GM12872 (cell line): ENCODE results near the gene SELENOI.

Experiments used
- TF ChIP-seq, protein P1 (sequence below): IDR thresholded peaks from 3 replicates; pipeline ENCODE4 v1.5.1; 2011; ENCODE audit warnings: low read depth, mild to moderate bottlenecking, low read length, moderate library complexity; ENCODE audit not compliant: insufficient read depth

Gene SELENOI

DNA sequence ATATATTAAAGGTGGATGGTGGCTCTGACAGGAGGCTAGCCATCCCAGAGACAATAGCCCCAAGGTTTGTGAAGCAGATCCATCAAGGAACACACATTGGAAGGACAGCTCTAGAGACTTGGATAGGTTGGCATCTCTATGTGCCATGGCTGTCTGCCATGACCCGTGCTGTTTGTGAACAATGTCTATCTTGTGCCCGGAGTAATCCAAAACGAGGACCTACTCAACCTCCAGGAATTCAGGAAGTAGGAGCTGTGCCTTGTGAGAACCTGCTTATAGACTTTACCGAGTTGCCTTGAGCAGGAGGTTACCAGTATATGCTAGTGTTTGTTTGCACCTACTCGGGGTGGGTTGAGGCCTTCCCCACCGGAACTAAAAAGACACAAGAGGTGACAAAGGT is 43.1 kb upstream of the SELENOI start:
- TF ChIP-seq, protein P1, sequence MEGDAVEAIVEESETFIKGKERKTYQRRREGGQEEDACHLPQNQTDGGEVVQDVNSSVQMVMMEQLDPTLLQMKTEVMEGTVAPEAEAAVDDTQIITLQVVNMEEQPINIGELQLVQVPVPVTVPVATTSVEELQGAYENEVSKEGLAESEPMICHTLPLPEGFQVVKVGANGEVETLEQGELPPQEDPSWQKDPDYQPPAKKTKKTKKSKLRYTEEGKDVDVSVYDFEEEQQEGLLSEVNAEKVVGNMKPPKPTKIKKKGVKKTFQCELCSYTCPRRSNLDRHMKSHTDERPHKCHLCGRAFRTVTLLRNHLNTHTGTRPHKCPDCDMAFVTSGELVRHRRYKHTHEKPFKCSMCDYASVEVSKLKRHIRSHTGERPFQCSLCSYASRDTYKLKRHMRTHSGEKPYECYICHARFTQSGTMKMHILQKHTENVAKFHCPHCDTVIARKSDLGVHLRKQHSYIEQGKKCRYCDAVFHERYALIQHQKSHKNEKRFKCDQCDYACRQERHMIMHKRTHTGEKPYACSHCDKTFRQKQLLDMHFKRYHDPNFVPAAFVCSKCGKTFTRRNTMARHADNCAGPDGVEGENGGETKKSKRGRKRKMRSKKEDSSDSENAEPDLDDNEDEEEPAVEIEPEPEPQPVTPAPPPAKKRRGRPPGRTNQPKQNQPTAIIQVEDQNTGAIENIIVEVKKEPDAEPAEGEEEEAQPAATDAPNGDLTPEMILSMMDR = no peak

DNA sequence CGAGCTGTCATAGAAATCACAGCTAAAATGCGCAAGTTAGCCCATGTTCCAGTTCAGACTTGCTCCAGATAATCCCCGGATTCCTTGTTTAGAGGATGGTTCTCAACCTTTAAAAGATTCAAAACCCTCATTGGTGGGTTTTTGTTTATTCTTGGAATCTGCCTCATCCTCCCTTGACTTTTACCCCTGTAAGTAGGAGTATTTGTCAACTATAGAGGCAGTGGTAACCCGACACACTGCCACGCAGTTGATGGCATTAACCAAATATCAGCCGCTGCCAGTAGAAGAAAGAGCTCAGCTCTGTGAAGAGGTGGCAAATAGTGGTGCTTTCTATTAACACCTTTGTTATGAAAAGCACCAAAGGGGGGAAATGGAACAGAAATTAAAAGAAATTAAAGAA is 40.4 kb upstream of the SELENOI start:
- TF ChIP-seq, protein P1 = no peak

DNA sequence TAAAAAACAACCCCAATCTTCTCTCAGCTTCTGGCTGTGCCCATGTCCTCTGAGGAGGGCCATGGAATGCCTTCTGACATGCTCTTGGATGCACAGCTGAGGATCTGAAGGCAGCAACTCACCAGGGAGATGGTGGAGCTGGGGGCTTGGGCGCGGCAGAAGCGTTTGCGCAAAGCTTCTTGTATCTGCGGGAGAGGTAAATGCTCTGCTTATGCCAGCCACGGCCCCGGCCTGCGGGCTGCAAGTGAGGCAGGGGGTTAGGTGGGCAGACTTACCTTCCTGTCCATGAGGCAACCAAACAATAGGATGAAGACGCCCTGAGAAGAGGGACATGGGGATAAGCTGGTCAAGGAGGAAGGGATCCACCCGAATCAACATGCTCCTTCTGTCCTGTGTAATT is 36.0 kb upstream of the SELENOI start:
- TF ChIP-seq, protein P1 = no peak

DNA sequence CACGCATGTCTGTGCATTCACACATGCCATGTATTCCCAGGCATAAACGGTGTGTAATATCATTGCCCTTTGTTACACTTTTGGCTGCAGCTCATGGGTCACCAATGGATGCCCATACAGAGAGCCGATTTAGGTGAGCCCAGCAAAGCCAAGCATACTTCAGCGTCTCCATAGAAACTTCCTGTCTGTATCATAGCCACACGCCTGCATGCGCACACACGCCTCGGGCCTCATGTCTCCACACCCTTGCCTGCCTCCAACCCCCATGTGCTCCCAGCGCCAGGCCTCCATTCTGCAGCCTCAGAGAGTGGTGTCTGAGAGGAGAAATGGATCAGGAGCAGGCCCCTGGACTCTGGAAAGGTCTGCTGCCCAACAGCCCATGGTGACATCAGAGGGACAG is 33.5 kb upstream of the SELENOI start:
- TF ChIP-seq, protein P1 = no peak

DNA sequence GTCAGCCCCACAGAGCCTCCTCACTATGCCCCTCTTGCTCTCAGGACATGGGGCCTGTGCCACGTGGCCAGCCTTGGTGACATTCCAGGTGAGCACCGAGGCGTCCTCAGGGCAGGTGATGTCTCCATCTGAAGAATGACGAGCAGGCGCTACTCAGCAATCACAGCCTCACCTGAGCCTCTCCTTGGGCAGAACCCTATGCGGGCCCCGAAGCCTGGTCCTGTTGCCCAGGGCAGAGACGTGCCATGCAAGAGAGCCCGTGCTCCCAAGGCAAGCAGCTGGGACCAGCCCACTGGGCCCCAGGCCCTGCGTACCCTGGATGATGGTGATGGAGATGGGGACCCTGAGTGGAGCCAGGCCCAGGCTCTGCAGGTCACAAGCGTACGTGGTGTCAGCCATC is 32.5 kb upstream of the SELENOI start:
- TF ChIP-seq, protein P1 = no peak

DNA sequence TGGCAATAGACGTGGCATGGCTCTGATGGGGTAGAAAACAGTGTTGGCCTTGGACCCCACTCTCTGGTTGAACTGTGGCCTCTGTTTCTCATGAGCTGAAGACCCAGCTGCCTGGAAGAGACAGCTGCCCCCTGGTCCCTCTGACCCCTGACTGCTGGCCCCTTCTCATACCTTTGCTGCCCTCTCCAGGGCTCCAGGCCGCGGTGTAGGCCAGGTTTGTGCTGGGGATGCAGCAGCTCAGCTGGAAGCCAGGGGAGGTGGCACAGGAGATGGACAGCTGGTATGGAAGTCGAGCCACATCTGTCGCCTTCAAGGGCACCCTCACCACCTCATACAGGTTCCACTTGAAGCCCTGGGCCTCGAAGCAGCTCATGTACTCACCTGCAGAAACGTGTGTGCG is 31.7 kb upstream of the SELENOI start:
- TF ChIP-seq, protein P1 = no peak

DNA sequence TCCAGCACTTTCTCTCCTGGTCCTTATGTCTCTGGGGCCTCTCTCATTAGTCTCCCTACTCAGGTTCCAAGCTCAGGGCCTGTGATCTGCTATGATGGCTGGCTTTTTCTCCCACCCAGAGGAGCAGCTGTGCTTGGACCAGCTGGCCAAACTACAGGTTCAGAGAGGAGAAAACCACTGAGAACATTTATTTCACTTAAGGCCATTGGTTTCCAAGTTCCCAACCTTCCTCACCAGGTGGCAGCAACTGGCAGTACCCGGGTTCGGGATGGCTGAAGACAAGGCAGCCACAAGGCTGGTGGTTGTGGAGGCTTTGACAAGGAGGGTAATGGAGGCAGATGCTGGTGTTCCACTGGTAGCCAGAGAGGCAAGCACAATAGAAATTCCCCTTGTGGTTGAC is 29.9 kb upstream of the SELENOI start:
- TF ChIP-seq, protein P1 = 0 out of 3 replicates have a peak, but pooled peaks have one; percentile 7

DNA sequence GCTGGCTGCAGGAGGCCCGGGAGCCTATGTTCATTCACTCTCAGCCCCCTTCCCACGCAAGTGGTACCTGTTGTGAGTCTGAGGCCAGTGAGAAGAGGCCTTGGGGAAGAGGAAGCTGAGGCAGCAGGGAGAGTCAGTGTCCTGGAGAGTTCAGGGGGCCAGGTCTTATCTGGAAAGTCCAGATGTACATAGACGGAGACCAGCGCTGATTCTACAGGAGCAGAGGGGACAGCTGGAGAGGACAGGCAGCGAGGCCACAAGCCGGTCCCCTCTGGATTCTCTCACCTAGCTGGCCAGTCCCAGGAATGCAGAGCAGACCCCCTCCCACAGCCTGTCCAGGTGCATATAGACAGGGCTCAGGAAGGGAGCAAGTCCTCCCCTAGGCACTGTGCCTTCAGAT is 29.1 kb upstream of the SELENOI start:
- TF ChIP-seq, protein P1 = no peak
